Measurements from ENCODE around the gene PROSER2. TPM values are rescaled to one million over a fixed set of nuclear protein-coding genes. Genes with fewer than 3 reads are reported as not detected.

PROSER2 gene
- total RNA-seq, 1 donor from 2014 or later, result 5.7 TPM

DNA sequence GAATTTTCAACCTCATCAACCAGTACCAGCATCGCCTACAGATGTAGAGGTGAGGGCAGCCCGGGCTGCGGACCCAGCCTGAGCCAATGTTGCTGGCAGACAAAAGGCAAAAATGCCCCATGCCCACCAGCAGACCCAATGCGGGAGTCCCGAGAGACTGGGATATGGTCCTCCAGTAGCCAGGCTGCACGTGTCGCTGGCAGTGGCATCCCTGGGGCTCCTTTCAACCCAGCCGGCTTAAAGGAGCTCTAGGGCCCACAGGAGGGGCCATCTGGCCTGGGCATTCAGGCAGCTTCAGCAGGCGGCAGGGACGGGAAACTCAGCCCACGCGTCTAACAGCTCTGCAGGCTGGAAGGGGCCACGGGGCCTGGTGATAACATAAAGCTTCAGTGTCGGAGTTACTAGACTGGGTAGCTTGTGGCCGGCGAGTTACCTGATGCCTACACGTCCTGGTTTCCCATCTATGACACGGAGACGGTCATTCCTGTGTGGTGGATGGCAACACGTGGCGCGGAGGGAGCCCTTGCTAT is 70.7 kb downstream of the PROSER2 start:
- Mint-ChIP-seq H3K9me3 (ENCODE audit: unreplicated experiment) (no peaks in the 10 kb centered on the region), H3K27me3 (ENCODE audit: unreplicated experiment) (peaks cover 2% of the 10 kb centered on the region), H3K36me3 (ENCODE audit: low read depth, unreplicated experiment) (no peaks in the 10 kb centered on the region), H3K27ac (ENCODE audit: unreplicated experiment) (no peak overlapping the region), H3K4me3 (ENCODE audit: unreplicated experiment) (no peak overlapping the region), H3K4me1 (ENCODE audit: unreplicated experiment) (no peaks in the 10 kb centered on the region)
- TF ChIP-seq, protein P1, sequence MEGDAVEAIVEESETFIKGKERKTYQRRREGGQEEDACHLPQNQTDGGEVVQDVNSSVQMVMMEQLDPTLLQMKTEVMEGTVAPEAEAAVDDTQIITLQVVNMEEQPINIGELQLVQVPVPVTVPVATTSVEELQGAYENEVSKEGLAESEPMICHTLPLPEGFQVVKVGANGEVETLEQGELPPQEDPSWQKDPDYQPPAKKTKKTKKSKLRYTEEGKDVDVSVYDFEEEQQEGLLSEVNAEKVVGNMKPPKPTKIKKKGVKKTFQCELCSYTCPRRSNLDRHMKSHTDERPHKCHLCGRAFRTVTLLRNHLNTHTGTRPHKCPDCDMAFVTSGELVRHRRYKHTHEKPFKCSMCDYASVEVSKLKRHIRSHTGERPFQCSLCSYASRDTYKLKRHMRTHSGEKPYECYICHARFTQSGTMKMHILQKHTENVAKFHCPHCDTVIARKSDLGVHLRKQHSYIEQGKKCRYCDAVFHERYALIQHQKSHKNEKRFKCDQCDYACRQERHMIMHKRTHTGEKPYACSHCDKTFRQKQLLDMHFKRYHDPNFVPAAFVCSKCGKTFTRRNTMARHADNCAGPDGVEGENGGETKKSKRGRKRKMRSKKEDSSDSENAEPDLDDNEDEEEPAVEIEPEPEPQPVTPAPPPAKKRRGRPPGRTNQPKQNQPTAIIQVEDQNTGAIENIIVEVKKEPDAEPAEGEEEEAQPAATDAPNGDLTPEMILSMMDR (IDR thresholded peaks at IDR 0.05; ENCODE audit: unreplicated experiment), result no peak
- DNase-seq (ENCODE audit: low spot score), result no peak

DNA sequence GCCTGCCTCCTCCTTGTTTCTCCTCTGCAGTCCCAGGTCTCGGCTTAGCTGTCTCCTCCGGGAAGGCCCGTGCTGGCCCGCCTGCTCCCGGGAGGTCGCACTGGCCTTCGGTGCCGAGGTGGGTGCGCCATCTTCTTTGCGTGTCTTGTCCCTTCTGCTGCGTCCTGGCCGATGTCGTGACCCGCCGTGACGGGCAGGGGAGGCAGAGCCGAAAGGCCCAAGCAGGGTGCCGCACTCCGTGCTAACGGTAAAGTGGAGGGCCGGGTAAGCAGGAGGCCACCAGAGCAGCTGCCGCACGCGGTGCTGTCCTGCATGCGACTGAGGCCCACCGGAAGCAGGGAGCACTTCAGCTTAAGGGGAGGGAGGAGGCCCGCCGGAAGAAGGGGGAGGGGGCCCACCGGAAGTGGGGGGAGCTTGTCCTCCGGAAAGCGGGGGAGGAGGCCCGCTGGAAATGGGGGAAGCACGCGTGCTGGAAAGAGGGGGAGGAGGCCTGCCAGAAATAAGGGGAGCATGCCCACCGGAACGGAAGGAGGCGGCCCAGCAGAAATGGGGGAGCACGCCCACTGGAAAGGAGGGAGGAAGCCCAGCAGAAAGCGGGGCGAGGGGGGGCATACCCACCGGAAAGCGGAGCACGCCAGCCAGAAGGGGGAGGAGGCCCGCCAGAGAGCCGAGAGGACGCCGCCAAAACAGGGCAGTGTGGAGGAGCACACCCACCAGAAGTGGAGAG is 71.4 kb downstream of the PROSER2 start:
- Mint-ChIP-seq H3K9me3 (ENCODE audit: unreplicated experiment) (no peaks in the 10 kb centered on the region), H3K4me1 (ENCODE audit: unreplicated experiment) (no peaks in the 10 kb centered on the region), H3K27ac (ENCODE audit: unreplicated experiment) (no peak overlapping the region), H3K36me3 (ENCODE audit: low read depth, unreplicated experiment) (no peaks in the 10 kb centered on the region), H3K27me3 (ENCODE audit: unreplicated experiment) (peaks cover 2% of the 10 kb centered on the region), H3K4me3 (ENCODE audit: unreplicated experiment) (no peak overlapping the region)
- no peak for DNase-seq (ENCODE audit: low spot score)
- TF ChIP-seq, protein P1 (IDR thresholded peaks at IDR 0.05; ENCODE audit: unreplicated experiment), result no peak

DNA sequence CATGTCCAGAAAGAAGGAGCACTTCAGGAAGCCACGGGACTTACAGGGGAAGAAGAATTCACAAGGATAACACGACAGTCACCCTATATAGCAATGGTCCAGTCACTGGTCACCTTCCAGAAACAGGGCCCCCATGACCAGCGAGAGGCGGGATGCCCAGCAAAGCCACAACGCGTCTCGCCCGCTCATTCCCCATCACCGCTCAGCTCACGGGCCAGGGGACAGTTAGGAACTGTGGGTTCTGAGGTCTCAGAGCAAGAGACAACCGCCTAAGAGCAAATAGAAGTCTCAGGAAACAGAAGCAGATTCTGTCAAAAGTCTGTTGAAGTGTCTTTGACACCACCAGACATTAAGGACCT is 71.9 kb downstream of the PROSER2 start:
- no peaks in the 10 kb centered on the region for H3K4me1 Mint-ChIP-seq (ENCODE audit: unreplicated experiment)
- H3K27me3 Mint-ChIP-seq (ENCODE audit: unreplicated experiment), result peaks cover 2% of the 10 kb centered on the region
- no peak overlapping the region for H3K27ac Mint-ChIP-seq (ENCODE audit: unreplicated experiment)
- H3K4me3 Mint-ChIP-seq (ENCODE audit: unreplicated experiment), result no peak overlapping the region
- TF ChIP-seq, protein P1 (IDR thresholded peaks at IDR 0.05; ENCODE audit: unreplicated experiment), result no peak
- H3K36me3 Mint-ChIP-seq (ENCODE audit: low read depth, unreplicated experiment), result no peaks in the 10 kb centered on the region
- H3K9me3 Mint-ChIP-seq (ENCODE audit: unreplicated experiment), result no peaks in the 10 kb centered on the region
- DNase-seq (ENCODE audit: low spot score), result no peak

DNA sequence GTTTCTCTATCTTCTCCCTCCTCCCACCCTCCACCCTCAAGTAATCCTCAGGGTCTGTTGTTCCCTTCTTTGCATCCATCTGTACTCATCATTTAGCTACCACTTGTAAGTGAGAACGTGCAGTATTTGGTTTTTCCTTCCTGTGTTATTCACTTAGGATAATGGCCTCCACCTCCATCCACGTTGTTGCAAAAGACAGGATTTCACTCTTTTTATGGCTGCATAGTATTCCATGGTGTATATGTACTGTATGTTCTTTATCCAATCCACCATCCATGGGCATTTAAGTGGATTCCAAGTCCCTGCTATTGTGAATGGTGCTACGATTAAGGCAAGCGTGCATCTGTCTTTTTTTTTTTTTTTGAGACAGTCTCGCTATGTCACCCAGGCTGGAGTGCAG is 72.4 kb downstream of the PROSER2 start:
- Mint-ChIP-seq H3K9me3 (ENCODE audit: unreplicated experiment) (no peaks in the 10 kb centered on the region), H3K36me3 (ENCODE audit: low read depth, unreplicated experiment) (no peaks in the 10 kb centered on the region), H3K4me3 (ENCODE audit: unreplicated experiment) (no peak overlapping the region), H3K27me3 (ENCODE audit: unreplicated experiment) (peaks cover 2% of the 10 kb centered on the region), H3K27ac (ENCODE audit: unreplicated experiment) (no peak overlapping the region), H3K4me1 (ENCODE audit: unreplicated experiment) (no peaks in the 10 kb centered on the region)
- TF ChIP-seq, protein P1 (IDR thresholded peaks at IDR 0.05; ENCODE audit: unreplicated experiment), result no peak
- no peak for DNase-seq (ENCODE audit: low spot score)

DNA sequence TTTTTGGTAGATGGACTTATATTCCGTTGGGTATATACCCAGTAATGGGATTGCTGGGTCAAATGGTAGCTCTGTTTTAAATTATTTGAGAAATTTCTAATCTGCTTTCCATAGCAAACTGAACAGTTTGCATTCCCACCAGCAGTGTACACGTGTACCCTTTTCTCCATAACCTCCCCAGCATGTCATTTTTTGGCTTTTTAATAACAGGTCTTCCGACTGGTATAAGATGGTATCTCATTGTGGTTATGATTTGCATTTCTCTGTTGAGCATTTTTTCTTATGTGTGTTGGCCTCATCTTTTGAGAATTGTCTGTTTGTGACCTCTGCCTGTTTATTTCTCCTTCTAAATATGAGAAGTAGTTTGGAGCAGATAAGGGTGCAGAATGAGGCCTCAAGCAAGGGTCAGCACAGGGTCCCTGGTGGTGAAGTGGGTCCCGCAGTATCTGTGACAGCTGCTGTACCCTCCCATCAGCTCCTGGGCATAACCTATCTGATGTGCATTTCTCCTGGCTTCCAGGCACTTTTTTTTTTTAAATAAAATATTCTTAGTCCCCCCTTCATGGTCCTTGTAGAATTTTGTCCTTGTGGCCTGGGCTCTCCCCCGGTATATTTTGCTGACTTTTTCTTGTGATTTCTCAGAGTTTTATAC is 73.5 kb downstream of the PROSER2 start:
- DNase-seq (ENCODE audit: low spot score), result no peak
- Mint-ChIP-seq H3K27me3 (ENCODE audit: unreplicated experiment) (peaks cover 2% of the 10 kb centered on the region), H3K36me3 (ENCODE audit: low read depth, unreplicated experiment) (no peaks in the 10 kb centered on the region), H3K4me3 (ENCODE audit: unreplicated experiment) (no peak overlapping the region), H3K9me3 (ENCODE audit: unreplicated experiment) (no peaks in the 10 kb centered on the region), H3K27ac (ENCODE audit: unreplicated experiment) (no peak overlapping the region), H3K4me1 (ENCODE audit: unreplicated experiment) (peaks cover 5% of the 10 kb centered on the region)
- TF ChIP-seq, protein P1 (IDR thresholded peaks at IDR 0.05; ENCODE audit: unreplicated experiment), result no peak

Data from endothelial cell (in vitro differentiated cells).